Measurements from ENCODE around the gene PTTG2.

The PTTG2 gene

GRCh38 chr4:38005637-38006036, 45.4 kb downstream of the PTTG2 start:
- no peak for DNase-seq (ENCODE audit: extremely low read depth in 1 of 2, low read depth in 1 of 2)

GRCh38 chr4:38007645-38008044, 47.4 kb downstream of the PTTG2 start:
- no peak for DNase-seq (ENCODE audit: extremely low read depth in 1 of 2, low read depth in 1 of 2)

- no peak for DNase-seq (ENCODE audit: extremely low read depth in 1 of 2, low read depth in 1 of 2)
These were observed 48.4 kb downstream of the PTTG2 start for GRCh38 chr4:38008571-38009021.

GRCh38 chr4:38009421-38009820, 49.2 kb downstream of the PTTG2 start:
- no peak for DNase-seq (ENCODE audit: extremely low read depth in 1 of 2, low read depth in 1 of 2)

GRCh38 chr4:38009949-38010348, 49.8 kb downstream of the PTTG2 start:
- DNase-seq (ENCODE audit: extremely low read depth in 1 of 2, low read depth in 1 of 2): no peak
